GM21367 (cell line): Measurements from ENCODE around the gene EFHD1.

Experiments
- ATAC-seq: cut with Tn5 transposase; IDR thresholded peaks from one replicate; pipeline ENCODE4 v1.9.1; 2021; ENCODE audit not compliant: unreplicated experiment

Gene EFHD1, protein sequence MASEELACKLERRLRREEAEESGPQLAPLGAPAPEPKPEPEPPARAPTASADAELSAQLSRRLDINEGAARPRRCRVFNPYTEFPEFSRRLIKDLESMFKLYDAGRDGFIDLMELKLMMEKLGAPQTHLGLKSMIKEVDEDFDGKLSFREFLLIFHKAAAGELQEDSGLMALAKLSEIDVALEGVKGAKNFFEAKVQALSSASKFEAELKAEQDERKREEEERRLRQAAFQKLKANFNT

DNA sequence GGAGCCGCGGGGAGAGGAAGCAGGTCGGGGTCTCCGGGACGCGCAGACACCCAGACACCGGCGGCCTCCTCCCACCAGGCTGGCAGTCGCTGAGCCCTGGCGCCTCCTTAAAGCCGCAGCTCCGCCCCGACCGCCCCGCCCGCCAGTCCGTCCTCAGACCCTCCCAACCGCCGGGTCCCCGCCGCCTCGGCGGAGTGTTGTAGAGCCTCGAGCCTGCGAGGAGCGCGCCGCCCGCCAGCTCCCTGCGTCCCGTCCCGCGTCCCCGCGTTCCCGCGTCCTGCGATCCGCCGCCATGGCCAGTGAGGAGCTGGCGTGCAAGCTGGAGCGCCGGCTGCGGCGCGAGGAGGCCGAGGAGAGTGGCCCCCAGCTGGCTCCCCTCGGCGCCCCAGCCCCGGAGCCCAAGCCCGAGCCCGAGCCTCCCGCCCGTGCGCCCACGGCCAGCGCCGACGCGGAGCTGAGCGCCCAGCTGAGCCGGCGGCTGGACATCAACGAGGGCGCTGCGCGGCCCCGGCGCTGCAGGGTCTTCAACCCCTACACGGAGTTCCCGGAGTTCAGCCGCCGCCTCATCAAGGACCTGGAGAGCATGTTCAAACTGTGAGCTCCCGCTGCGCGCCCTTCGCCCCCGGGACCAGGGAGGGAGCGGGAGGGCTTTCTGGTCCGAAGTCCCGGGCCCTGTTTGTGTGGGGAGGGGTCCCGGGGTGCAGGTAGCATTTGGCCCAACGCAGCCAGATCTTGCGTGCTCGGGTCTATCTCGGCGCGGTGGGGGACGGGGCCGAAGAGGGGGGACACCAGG lies at the start of gene EFHD1:
Gene EFHD1 (plus strand): TSS at position 192 of the 793 bp plus-strand sequence. CDS start 101 bp downstream, at position 293.
- no peak for ATAC-seq

DNA sequence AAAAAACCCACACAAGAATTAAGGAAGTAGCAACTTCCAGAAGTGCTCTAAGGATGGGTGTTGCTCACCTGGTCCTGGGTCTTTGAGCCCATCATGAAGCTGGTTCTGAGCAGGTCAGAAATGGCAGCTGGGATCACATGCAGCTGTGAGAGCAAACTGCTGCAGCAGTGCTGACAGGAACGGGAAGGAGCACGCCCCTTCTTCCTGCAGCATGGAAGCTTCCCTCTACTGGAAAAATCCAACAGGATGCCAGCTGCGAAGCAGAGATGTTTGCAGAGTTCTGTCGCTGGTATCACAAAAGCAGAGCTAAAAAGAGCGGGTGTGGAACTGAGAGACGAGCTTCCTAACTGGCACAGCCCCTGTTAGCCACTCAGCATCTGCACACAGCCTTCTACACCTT lies 49.2 kb upstream of the EFHD1 start:
- no peak for ATAC-seq

DNA sequence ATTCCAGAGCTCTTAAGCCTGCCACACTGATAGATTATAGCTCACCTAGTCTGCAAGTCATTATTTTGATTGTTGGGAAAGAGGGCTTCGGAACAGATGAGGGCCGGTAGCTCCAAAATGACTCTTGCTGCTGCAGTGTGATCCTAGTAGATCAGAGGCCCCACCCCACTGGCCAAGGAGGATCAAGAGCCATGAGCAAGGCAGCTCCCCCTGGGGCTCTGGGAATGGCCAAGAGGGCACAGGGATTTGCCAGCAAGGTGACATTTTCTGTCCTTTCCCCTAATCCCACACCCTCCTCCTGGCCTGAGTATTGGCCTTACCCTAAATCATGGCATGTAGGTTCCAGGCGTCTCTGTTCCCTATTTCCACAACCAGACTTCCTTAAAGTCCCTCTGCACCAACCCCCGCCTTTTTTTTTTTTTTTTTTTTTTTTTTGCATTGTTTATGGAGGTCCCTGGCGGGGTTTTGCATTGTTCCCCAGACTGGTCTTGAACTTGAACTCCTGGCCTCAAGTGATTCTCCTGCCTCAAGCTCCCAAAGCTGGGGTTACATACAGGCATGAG lies 46.4 kb upstream of the EFHD1 start:
- ATAC-seq = no peak

DNA sequence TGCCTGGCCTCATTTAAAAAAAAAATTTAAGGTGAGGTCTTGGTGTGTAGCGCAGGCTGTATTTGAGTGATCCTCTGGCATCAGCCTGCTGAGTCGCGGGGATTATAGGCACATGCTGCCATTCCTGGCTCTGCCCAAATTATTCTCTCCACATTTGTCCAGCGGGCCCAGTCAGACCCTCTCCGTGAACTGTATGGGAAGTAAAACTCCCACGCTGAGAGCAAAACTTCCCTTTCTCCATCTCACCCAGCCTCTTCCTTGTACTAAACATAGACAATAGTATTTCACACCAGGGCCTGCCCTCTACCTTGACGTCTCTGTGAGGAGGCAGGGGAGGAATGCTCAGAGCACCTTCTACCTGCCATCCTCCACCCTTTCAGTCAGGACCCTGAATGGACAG lies 45.9 kb upstream of the EFHD1 start:
- no peak for ATAC-seq

DNA sequence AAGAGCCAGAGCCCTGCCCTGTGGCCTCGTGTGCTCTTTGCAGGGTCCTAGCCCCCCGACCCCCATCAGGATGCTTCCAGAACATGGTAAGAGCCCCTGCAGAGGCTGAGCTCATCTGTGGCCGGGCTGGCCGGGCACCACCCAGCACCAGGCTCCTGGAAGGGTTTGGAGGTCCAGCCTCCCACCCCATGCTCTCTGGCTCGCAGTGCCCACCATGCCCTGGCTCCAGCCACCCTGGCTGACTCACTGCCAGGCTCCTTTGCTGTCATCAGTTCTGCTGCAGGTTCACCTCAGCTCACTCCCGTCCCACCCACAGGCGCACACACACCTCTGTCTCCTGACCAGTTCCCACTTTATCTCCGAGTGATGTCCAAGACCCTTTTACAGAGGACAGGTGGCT lies 45.4 kb upstream of the EFHD1 start:
- ATAC-seq = no peak

DNA sequence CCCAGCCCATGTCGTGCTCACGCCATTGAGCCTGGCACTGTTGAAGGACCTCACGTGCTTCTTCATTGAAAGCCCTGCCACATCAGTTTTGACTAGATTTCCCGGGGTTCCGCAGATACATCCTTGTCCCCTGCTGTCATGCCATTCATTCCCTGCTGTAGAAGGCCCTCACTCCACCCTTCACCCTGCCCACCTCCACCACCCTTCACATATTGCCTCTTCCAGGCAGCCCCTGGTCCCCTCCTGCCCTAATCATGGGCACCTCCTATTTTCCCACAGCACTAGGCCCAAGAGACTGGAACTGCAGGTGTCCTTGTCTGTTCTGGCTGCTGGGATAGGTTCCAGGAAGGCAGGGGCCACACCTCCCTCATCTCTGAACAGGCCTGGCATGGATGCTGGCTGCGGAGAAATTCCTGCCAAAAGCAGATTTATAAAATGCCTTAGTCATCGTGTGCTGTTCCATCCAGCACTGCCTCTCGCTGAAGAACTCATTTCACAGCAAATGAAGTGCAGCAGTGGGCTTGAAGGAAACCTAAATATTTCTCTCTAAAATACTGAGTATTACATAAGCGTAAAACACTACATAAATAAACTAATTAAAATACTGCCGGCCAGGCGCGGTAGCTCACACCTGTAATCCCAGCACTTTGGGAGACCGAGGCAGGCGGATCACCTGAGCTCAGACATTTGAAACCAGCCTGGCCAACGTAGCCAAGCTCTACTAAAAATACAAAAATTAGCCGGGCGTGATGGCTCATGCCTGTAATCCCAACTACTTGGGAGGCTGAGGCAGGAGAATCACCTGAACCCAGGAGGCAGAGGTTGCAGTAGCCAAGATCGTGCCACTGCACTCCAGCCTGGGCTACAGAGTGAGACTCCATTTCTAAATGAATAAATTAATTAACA lies 44.5 kb upstream of the EFHD1 start:
- no peak for ATAC-seq

DNA sequence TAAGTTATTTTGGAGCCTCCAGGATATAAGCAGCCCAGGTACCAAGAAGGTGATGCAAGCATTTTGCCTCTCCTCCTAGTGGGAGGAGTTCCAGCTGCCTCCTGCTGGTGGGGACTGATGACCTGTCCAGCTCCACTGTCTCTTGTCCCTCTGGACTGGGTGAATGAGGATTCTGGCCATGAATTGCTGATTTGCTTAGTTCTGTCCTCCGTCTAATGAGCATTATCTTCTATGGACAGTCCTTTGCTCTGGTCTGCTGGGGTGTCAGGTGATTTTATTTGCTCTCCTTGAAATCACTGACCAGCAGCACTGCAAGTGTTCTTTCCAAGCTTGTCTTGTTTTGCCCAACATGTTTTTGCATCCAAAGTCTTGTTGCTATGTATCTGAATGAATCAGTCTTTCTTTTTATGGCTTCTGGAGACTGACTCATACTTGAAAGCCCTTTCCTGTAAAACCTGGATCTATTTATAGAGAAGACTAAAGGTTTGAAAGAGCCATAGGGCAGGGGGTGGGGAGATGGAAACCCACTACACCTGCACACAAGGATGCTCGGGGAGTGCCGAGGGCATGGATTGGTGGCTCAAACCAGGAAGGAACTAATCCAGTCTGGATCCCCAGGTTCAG lies 40.5 kb upstream of the EFHD1 start:
- no peak for ATAC-seq

DNA sequence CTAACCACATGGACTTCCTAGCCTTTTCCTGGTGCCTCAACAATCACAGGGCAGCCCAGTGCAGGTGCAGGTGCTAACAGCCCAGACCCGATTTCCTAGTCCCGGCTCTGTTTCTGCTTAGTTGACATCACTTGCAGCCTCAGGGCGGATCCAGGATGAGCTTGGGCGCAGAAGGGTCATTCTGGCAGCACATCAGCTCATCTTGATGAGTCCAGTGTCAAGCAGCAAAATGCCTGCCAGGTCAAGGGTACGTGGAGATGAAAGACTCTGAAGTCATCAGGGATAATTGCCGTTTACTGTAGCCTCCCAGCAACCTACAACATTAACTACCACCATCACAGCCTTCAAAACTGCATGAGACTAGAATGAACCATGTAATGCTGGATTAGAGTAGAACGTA lies 39.4 kb upstream of the EFHD1 start:
- ATAC-seq = no peak

DNA sequence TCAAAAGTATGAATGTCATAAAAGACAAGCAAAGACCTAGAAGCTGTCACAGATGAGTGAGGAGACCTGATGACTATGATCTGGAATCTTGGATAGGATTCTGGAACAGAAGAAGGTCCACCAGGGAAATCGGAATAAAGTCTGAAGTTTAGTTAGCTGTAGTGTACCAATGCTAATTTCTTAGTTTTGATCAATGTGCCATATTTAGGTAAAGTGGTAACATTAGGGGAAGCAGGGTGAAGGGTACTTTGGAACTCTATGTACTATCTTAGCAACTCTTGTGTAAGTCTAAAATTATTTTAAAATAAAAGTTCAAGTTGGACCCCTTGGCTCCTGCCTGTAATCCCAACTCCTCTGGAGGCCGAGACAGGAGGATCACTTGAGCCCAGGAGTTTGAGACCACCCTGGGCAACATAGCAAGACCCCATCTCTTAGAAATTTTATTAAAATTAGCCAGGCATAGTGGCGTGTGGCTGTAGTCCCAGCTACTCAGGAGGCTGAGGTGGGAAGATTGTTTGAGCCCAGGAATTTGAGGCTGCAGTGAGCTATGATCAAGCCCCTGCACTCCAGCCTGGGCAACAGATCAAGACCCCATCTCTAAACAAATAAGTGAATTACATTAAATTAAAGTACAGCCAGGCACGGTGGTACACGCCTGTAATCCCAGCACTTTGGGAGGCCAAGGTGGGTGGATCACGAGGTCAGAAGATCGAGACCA lies 35.9 kb upstream of the EFHD1 start:
- no peak for ATAC-seq

DNA sequence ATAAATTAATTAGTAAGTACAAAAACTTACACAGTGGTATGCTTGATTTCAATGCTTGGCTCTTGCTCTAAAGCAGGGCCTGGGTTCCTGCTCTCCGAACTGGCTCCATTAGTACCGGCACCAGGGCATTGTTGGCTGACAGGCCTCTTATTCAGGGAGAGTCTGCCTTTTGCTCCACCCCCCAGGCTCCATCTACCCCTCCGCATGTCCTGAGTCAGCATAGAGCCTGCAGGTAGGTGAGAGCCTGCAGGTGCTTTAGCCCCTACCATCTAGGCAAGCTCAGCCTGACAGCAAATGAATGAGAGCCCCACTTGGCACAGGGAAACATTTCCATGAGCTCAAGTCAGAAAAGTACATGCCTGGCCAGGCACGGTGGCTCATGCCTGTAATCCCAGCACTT lies 35.1 kb upstream of the EFHD1 start:
- ATAC-seq = no peak

DNA sequence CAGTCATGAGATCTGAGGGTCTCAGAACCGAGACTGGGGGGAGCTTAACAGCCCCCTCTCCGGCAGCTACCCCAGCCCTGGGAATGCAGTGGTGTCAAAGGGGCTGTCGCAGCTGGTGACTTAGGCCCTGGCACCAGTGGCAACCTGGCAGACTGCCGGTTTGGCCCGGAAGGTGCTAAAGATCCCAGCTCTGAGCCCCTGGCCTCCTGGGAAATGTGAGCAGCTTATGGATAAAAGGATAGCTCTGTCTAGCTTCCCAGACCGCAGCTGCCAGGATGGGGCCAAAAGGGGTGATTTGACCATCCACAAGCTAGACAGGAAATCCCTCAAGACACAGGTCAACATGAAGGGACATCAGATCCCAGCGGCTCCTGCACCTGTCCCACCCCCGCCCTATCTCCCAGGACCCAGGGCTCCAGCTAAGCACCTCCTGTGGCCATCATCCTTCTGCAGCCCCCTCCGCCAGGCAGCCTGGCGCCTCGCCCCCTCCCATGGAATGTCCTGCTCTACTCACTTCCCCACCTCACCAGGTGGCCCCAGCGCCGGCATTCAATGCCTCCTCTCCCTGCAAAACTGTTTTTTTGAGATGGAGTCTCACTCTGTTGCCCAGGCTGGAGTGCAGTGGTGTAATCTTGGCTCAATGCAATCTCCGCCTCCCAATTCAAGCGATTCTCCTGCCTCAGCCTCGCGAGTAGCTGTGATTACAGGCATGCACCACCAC lies 33.2 kb upstream of the EFHD1 start:
- ATAC-seq = no peak

DNA sequence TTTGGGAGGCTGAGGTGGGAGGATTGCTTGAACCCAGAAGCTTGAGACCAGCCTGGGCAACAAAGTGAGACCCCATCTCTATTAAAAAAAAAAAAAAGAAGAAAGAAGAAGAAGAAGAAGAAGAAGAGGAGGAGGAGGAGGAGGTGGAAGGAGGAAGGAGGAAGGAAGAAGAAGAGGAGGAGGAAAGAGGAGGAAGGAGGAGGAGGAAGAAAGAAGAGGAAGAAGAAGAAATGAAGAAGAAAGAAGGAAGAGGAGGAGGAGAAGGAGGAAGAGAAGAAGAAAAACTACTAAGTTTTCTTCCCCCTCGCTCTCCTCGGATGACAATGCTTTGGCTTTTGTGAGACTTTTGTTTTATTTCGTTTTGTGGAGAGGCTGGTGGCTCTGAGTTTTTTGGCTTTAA lies 30.1 kb upstream of the EFHD1 start:
- no peak for ATAC-seq

DNA sequence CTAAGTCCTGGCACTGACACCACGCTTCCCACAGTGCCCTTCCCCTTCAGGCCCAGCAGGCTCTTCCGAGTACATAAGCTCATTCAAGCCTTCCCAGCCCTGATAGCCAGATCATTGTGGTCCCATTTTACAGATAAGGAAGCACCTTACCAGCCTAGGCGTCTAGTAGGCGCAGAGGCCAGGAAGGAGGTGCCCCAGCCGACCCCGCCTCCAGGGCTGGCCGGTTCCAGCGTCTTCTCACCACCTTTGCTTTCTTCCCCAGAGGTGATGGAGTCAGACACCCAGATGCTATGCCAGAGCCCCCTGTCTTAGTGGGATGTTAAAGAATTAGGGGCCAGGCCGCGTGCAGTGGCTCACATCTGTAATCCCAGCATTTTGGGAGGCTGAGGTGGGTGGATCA lies 28.9 kb upstream of the EFHD1 start:
- ATAC-seq = no peak

DNA sequence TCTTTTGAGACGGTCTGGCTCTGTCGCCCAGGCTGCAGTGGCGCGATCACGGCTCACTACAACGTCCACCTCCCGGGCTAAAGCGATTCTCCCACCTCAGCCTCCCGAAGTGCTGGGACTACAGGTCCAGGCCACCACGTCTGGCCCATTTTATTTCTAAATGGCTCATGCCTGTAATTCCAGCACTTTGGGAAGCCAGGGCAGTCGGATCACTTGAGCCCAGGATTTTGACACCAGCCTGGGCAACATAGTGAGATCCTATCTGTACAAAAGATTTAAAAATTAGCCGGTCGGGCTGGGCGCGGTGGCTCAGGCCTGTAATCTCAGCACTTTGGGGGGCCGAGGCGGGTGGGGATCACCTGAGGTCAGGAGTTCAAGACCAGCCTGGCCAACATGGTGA lies 26.4 kb upstream of the EFHD1 start:
- ATAC-seq = no peak

DNA sequence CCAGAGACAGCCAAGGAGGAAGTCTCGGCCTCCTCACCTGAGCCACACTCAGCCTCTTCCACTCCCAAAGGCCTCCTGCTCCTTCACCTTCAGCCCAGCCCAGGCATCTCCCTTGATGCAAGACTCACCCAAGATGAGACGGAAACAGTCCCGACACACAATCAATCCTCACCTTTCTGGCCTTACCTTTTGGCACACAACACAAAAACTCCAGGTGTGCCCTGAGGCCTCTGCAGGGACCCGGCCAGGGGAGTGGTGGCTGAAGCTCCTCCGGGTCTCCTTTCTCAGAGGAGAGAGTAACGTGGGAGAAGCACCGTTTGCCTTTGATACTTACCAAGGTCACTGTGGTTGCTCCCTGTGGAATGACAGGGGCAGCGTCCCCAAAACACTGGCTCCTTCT lies 23.8 kb upstream of the EFHD1 start:
- no peak for ATAC-seq

DNA sequence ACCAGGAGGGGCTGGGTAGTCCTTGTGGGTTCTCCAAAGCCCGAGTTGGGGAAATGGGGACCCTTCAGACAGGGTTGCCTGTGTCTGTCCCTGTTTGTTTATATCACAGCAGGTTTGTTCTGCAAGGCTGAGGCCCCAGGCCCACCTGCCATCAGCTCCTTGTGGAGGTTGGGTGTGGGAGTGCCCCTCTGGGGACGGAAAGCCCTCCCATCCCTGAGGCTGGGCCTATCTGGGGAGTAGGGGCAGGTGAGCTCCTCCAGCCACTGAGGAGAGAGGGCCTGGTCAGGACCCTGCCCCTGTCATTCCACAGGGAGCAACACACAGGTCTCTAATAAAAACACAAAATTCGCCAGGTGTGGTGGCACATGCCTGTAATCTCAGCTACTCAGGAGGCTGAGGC lies 23.3 kb upstream of the EFHD1 start:
- ATAC-seq = no peak

DNA sequence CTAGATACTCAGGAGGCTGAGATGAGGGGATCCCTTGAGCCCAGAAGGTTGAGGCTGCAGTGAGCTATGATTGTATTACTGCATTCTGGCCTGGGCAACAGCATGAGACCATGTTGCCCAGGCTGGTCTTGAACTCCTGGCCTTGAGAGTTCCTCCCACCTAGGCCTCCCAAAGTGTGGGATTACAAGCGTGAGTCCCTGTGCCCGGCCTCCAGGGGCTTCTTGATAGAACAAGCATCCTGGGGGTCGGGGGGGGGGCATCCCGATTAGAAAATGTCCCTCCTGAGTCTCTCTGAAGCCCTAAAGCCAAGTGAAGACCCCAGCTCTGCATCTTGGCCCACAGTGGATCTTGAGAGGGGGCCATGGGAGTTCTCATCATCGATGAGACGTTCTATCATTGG lies 22.3 kb upstream of the EFHD1 start:
- ATAC-seq = no peak

DNA sequence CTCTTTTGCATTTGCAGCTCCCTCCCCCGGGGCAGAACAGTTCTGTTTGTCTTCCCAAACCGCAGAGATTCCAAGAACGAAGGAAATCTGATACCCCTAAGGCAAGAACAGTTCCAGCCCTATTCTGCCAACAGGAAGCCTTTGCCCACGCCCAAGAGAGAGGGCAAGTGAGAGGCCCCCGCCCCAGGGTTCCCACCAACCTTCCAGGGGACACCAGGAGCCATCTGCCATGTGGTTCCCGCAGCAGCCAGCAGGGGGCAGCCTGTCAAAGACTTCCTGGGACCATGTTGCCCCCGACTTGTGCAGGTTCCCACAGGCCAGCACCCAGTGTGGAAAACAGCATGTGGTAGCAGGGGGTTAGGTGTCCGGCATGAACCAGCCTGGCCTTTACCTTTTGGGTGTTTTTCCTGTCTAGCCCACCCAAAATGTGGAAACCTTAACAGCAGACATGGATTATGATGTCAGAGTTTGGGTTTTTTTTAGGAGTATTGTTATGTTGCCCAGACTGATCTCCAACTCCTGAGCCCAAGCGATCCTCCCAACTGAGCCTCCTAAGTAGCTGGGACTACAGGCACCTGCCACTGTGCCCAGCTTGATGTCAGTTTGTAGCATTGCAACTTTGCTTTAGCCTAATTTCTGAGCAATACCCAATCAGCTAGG lies 21.7 kb upstream of the EFHD1 start:
- no peak for ATAC-seq

DNA sequence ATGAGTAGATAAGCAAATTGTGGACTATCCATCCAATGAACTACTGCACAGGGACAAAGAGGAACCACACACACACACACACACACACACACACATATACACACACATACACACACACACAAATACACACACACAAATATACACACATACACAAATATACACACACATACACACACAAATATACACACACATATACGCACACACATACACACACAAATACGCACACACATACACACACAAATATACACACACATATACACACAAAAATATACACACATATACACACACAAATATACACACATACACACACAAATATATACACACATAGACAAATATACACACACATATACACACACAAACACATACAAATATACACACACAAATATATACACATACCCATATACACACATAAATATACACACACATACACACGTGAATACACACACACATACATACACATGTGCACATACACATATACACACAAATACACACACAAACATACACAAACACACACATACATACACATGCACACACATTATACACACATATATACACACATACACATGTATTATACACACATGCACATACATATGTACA lies 19.8 kb upstream of the EFHD1 start:
- ATAC-seq = no peak
